HG03280 (cell line): ENCODE results near the gene RABAC1.
A peak's percentile ranks its signal among the peaks of the same experiment; 100 is the strongest.

Experiments
- ATAC-seq: cut with Tn5 transposase; IDR thresholded peaks from one replicate; pipeline ENCODE4 v1.9.1; 2021; ENCODE audit warnings: mild to moderate bottlenecking, moderate library complexity; ENCODE audit not compliant: unreplicated experiment

The RABAC1 gene

DNA sequence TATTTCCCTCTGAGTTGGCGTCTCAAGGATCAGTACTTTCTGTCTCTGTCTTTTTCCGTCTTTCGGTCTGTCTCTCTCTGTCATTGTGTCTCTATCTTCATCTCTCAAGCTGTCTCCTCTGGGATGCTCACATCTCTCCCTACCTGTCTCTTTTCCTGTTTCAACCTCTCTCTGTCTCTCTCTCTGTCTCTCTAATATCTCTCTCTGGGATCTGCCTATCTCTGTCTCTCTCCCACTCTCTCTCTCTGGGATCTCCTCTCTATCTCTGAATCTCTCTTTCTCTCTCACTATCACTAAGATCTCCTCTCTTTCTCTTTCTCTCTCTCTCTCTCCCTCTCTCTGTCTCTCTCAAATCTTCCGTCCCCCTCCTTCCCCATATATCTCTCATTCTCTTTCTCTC is 30.9 kb upstream of the RABAC1 start:
- ATAC-seq: no peak

DNA sequence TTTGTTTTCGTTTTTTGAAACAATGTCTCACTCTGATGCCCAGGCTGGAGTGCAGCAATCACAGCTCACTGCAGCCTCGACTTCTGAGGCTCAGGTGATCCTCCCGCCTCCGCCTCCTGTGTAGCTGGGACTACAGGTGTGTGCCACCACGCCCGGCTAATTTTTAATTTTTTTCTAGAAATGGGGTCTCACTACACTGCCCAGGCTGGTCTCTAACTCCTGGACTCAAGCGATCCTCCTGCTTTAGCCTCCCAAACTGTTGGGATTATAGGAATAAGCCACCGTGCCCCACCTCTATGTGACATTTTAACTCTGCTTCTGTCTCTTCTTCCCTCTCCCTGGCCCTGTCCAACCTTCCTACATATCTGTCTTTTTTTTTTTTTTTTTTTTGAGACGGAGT is 29.8 kb upstream of the RABAC1 start:
- ATAC-seq: no peak

DNA sequence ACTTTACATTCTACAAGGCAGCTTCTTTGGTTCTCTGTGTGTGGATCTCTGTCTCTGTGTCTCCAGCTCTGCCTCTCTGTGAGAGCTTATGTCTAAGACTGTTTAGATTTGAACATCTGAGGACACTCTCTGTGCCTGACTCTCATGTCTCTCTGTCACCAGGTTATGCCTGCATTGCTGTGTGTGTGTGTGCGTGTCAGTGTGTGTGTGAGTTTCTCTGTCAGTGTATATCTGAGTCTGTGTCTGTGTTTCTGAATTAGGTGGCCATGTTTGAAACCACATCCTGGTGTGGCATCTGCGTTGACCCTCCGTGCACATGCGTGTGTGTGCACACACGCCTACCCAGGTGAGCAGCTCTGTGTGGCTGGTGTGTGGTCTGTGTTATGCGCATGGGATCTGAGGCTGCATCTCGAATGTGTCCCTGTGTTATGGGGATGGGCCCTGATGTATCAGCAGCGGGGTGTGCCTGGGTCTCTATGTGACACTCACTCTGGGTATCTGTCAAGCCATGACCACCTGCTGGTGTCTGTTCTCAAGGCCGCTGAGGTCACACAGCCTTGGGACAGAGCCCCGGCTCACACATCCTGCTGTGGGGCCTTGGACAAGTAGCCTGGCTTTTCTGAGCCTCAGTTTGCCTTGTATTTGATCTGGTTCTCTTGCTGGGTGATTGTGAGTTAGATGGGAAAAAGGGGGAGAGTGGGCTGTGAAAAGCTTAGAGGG is 28.2 kb upstream of the RABAC1 start:
- no peak for ATAC-seq

DNA sequence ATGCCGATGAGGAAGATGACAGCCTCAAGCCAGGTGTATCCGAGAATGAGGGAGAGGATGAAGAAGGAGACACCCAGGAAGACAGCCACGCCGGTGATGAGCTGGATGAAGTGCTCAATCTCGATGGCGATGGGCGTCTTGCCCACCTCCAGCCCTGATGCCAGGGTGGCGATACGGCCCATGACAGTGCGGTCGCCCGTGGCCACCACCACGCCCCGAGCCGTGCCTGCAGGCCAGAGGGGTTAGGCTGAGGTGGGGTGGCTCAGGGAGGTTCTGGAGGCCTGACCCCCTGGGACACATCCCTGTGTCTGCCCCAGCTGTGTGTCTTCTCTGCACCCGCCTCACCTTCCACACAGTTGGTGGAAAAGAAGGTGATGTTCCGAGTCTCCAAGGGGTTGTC is 25.8 kb upstream of the RABAC1 start:
- no peak for ATAC-seq

DNA sequence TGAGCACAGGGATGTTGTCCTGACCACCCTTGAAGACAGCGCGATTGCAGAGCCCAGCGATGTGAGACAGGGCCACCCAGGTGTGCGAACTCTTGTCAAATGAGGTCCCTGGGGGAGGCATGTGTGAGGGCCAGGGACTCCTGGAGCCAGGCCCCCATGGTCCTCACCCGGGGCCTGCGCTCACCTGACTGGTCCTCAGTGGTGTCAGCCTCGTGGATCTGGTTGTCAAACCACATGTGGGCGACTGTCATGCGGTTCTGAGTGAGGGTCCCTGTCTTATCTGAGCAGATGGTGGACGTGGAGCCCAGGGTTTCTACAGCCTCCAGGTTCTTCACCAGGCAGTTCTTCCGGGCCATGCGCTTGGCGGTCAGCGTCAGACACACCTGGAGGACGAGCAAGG is 22.6 kb upstream of the RABAC1 start:
- ATAC-seq: no peak

DNA sequence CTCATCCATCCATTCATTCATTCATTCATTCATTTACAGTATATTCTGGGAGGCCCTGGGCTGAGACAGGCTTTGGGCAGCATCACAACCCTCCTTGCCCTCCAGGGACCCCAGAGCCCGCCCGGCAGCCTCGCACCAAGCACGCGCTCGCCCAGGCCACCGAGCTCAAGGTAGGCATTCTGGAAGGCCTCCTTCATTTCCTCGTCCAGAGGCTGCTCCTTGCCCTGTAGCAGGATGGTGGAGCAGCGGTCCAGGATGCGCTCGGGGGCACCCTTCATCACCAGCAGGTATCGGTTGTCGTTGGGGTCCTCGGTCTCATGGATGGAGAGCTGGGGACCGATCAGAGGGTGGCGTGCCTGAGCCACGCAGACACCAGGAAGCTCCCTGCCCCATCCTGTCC is 19.3 kb upstream of the RABAC1 start:
- no peak for ATAC-seq

DNA sequence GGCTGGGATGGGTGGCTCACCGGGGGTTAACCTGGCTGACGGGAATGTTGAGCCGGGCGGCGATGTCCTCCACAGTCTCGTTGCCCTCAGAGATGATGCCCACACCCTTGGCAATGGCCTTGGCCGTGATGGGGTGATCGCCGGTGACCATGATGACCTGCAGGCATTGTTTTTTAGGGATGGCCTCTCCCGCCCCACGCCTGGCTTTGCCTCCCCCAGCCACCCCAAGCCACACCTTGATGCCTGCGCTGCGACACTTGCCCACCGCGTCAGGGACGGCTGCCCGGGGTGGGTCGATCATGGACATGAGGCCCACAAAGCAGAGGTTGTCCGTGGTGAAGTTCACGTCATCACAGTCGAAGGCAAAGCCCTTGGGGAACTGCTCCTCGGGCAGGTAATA is 18.8 kb upstream of the RABAC1 start:
- no peak for ATAC-seq

DNA sequence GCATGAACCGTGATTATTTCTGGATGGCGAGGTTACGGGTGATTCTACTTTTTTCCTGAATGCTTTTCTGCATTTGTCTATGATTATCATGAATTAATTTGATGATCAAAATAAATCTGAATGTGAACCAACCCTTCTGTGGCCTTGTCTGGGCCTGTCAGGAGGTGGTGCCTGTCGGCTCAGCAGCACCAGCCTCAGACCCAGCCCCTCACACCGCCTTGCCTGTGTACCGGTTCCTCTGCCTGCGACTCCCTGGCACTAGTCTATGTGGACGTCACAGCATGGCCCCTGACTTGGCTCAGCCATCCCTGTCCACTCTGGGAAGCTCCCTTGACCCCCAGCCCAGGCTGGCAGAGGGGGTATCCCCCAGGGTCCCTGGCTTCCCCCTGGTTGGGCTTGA is 15.5 kb upstream of the RABAC1 start:
- no peak for ATAC-seq

DNA sequence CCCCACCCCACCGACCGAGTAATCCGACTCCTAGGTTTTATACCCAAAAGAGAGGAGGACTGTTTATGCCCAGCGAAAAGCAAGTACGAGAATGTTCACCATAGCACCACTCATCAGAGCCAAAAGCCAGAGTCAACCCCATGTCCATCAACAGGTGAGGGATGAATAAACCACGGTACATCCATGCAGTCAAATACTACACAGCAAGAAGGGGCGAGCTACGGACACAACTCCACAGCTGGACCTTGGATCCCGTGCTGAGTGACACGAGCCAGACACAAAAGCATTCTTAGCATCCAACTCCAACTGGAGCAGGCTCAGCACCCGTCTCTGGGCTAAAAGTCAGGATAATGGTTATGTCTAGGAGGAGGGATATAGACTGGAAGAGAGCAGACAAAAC is 12.2 kb upstream of the RABAC1 start:
- ATAC-seq: no peak

DNA sequence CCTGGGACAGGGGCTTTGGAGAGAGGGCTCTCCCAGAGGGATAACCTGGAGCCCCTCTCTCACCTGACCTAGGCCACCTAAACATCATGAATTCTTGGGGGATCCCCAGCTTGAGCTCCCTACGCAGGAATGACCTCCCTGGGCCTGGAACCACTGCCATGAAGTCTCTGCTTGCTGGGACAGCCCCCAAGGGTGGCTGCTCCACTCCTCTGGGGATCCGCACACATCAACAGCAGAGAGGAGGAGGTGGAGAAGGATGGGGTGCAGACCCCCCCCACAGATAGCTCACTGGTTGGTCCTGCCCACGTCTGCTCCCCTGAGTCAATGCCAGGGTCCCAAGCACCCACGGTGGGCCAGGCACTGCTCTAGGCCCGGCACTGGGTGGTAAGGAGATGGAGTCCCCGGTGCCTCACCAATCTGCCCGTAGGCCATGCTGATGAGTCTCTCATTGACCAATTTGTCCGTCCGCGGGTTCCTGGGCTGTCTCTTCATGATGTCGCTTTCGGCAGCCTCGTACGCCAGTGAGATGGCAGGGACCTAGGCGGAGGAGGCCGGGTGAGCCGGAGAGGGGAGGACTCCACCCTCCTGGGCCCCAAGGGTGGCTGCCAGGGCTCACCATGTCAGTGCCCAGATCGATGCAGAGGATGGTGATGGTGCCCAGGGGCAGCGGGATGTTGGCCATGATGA is 10.8 kb upstream of the RABAC1 start:
- ATAC-seq: no peak

DNA sequence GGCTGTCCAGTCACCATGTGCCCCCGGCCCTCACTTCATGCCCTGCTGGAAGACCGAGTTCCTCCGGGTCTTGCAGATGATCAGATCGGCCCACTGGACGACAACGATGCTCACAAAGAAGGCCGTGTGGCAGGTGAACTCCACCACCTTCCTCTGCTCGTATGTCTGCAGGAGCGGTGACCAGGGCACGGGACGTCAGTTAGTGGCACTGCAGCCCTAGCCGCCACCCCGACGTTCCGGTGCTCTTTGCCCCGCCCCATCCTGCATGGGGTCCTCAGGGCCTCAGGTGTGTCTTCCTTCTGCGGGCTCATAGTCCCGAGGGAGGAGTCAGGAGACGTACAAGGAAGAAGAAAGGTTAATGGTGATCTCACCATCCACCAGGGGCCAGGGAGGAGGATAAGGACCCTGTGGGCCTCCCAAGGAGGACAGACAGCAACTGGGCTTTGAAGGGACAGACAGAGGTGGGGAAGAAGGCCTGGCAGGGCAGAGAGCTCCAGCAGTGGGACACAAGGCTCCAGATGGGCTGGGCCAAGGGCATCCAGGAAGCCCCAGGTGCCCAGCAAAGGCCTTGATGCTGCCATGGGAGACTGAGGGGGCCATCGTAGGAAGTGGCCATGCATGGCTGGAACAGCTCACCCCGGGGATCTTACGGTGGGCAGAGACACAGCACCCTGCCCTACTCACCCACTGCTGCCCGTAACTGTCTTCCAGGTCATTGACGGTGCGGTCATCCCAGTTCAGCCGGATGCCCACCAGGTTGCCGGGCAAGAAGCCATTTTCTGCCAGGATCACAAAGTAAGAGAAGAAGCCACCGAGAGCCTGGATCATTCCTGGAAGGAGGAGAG is 9.9 kb upstream of the RABAC1 start:
- no peak for ATAC-seq

DNA sequence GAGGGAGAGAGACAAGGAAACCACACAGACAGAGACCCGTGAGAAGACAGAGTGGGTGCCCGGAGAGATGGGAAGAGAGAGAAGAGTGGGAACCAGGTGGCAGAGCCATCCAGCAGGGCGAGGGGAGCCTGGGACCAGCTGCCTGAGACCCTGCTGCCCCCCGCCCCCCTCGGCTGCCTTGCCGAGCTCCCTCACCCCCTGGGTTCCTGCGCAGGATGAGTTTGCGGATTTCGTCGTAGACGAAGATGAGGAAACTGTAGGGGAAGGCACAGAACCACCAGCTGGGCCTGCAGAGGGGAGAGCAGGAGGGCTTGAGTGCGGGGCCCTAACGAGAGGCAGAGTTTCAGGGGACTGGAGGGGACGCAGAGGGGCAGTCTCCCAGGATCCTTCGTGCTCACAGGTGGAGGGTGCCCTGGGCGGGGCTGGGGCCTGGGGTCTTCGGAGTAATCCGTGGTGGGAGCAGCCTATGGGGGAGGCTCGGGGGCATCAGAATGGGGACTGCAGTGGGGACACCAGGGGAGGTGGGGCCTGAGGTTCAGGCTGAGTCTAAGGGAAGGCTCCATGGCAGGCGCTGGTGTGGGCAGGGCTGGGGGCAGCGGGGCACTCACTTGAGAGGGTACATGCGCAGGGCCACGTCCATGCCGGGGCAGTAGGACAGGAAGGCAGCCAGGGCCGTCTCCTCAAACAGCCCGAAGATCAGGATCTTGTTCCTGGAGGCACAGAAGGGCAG is 8.1 kb upstream of the RABAC1 start:
- no peak for ATAC-seq

DNA sequence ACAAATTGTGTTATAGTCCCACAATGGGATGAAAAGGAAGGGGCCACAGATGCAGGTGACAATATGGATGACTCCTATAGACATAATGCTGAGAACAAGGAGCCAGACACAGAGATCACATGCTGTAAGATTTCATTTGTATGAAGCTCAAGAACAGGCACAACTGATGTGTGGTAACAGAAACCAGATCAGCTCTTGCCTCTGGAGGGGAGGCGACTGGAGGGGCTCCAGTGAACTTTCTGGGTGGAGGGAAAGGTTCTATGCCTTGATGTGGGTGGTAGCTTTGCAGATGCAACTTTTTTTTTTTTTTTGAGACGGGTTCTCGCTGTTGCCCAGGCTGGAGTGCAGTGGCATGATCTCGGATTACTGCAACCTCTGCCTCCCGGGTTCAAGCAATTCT is 6.0 kb upstream of the RABAC1 start:
- no peak for ATAC-seq

DNA sequence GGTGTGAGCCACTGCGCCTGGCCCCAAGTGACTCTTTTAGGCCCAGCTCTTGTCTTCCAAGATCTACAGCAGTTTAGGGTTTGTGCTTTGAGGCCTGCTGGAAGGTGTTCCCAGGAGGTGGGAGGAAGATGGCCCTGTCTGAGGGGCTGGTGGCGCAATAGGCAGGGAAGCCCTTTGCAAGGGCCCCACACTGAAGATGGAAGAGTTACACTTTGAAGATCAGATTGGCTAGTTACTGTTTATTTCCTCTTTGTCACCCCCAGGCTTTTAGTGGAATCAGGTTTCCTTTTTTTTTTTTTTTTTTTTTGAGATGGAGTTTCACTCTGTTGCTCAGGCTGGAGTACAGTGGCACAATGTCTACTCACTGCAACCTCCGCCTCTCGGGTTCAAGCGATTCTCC is 1.9 kb upstream of the RABAC1 start:
- no peak for ATAC-seq

DNA sequence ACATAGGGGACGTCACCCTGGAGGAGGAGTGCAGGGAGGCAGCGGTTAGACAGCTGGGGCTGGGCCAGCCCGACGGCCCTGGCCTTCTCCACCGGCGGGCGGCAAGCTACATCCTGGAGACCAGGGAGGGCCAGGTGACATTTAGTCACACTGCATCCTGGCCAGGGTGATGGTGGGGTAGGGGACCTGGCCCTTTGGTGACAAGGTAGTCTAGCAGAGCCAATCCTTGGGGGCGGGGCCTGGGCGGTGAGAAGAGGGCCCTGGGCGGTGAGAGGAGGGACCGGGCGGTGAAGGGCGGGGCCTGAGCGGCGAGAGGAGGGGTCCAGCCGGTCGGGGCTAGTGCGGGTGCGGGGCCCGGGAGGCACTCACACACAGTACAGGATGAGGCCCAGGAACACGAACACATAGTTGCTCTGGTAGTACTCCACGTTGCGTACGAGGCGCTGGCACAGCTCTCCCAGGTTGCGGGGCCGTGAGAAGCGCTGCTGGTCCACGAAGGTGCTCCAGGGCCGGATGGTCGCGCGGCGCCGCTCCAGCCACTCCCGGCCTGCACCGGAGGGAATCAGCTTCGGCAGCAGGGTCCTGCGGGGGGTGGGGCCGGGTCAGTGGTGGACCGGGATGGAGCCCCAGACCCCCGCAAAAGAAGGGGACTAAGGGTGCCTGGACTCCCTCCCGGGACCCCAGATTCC is 610 bp downstream of the RABAC1 start:
- ATAC-seq: peak; percentile 63

DNA sequence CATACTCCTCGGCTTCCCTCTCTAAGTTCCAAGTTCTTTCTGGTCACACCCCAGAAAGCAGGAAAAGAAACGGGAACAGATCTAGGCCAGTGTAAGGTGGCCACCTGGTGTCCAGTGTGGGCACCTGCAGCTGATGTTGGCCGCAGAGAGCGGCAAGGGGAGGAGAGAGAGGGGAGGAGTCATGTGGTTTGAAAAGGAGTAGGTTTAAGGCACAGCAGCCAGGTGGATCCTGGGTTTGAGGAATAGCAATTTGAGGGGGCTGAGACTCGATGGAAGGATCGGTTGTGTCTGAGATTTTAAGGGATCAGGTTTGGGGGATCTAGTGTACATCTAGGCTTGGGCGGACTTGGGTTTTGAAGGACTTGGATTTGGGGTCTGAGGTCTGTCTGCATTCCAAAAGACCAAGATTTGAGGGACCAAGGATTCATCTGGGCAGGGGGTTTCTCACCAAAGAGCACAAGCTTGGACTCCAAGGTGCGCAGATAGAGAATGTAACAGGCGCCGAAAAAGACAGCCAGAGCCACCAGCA is 1.2 kb downstream of the RABAC1 start:
- ATAC-seq: peak; percentile 36

DNA sequence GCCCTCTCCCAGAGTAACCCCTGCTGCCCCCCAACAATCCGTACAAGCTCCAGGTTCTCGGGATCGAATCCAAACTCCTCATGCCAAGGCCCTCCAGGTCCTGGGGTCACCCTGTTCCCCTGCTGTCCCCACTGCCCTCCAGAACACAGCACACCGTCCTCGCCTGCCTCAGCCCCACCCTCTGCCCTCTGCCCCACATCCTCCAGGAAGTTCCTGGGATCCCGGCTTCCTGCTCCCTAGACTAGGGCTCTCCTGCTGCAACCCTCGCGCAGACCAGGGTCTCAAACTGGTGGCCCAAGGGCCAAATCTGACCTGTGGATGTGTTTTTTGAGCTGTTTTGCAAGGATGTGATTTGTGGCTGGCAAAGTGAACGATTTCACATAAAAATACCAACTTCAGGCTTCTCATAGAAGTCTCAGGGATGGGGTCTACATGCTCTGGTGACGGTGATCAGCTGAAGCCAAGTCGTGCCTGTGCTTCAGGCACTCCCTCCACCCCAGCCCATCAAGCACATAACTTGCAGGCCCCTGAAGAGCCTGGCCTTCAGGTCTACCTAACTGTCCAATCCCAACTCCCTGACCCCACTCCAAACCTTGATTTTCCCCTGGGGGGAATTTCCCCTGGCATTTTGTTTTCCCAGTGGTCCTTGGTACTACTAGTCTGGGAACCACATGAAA is 1.8 kb downstream of the RABAC1 start:
- no peak for ATAC-seq

DNA sequence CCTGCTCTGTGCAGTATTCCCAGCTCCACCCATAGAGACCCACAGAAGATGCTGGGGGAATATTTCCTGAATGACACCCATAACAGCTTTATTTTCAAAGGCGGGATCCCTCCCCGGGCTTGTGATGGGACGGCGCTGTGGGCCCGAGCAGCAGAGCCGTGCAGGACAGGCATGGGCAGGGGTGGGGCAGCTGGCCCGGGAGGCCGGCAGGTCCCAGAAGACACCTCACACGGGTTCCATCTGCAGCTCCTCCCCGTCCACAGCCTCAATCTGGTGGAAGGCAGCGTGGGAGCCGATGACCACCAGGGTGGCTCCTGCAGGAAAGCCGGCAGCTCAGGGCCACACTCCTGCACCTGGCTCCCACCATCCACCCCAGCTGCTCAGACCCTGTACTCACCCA is 2.5 kb downstream of the RABAC1 start:
- no peak for ATAC-seq

DNA sequence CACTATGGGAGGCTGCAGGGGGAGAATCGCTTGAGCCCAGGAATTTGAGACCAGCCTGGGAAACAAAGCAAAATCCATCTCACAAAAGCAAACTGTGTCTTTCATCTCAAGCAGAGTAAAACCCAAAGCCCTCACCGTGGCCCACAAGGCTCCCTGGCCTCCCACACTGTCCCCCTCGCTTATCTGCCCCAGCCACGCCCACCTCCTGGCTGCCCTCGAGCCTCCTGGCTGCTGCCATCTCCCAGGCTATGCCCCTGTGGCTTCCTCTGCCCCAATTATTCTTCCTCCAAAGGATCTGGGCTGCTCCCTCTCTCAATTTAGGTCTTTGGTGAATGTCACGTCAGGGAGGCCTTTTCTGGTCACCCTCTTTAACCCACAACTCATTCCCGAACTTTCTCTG is 3.6 kb downstream of the RABAC1 start:
- no peak for ATAC-seq

DNA sequence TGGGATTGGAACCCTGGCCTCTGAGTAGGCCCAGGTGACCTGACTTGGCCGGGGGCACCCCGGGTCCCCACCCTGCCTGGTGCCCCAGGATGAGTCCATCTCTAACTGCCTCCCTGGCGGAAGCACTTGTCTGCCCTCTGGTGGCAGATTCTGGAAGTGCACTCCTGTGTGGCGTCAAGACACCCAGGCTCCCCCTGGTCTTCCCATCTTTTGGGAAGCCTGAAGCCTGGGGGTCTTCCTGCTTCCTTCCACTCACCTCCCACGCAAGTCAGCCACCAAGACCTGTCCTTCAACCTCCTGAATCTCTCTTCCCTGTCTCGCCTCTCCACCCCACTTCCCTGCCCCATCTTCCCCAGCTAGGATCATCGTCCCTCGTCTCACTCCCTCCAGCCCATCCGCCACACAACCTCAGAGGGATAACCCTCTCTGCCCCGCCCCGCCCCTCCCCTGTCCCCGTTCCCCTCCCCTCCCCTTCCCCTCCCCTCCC is 7.4 kb downstream of the RABAC1 start:
- peak; percentile 55 for ATAC-seq
